Measurements from ENCODE around the gene CD302. TPM values are rescaled to one million over a fixed set of nuclear protein-coding genes. Genes with fewer than 3 reads are reported as not detected.
"Not testable (repeated sequence)": the region's sequence is repeated elsewhere in the genome, so short reads cannot be mapped to it uniquely, and the experiment has no call there.

The CD302 gene
- total RNA-seq, 2 donors from 2014 or later, result 0.20 to 0.55 TPM

DNA sequence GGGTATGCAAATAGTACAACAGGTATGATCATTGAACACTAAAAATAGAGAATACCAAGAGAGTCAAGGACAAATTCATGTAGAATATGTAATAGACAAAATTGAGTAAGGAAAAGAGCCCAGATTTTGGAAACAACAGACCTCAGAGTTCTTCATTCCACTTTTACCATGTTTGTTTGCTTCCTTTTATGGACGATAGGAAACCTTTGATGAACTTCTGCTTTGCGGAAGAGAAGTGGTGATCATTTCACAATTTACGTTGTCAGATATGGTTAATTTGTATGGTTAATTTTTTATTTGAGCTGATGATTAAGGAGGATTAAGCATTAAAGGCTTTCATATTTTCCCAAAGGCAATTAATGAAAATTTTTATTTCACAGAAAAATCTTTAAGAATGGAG, 69.4 kb downstream of the CD302 start:
- H3K9me3 Mint-ChIP-seq, result no peaks in the 10 kb centered on the region
- peak overlapping the region in 1 of 2 donors; percentile 14 for H3K27ac Mint-ChIP-seq
- no peak for DNase-seq (ENCODE audit: low spot score)
- H3K4me1 Mint-ChIP-seq (ENCODE audit: low read depth in 2 of 2), result peaks cover 33 to 35% of the 10 kb centered on the region in 2 donors
- peaks cover 23% of the 10 kb centered on the region for H3K36me3 Mint-ChIP-seq
- no peak for ATAC-seq
- H3K4me3 Mint-ChIP-seq, result no peak overlapping the region
- no peaks in the 10 kb centered on the region for H3K27me3 Mint-ChIP-seq

GRCh38 chr2:159725713-159726112, 72.3 kb downstream of the CD302 start:
- peaks cover 56% of the 10 kb centered on the region in 2 donors for H3K4me1 Mint-ChIP-seq (ENCODE audit: low read depth in 2 of 2)
- no peaks in the 10 kb centered on the region for H3K27me3 Mint-ChIP-seq
- peaks cover 24% of the 10 kb centered on the region for H3K36me3 Mint-ChIP-seq
- no peaks in the 10 kb centered on the region for H3K9me3 Mint-ChIP-seq
- ATAC-seq (no peak), DNase-seq (ENCODE audit: low spot score) (no peak)
- H3K4me3 Mint-ChIP-seq, result no peak overlapping the region
- peak overlapping the region in 1 of 2 donors; percentile 16 for H3K27ac Mint-ChIP-seq

GRCh38 chr2:159724795-159725572, 73.0 kb downstream of the CD302 start:
- Mint-ChIP-seq H3K4me1 (ENCODE audit: low read depth in 2 of 2) (peaks cover 61% of the 10 kb centered on the region in 2 donors), H3K27ac (peak overlapping the region in 1 of 2 donors; percentile 16), H3K36me3 (peaks cover 29% of the 10 kb centered on the region)
- not testable (repeated sequence) for H3K9me3 Mint-ChIP-seq; DNase-seq (ENCODE audit: low spot score); H3K27me3 Mint-ChIP-seq; ATAC-seq; H3K4me3 Mint-ChIP-seq

GRCh38 chr2:159722580-159722979, 75.4 kb downstream of the CD302 start:
- Mint-ChIP-seq H3K27me3 (no peaks in the 10 kb centered on the region), H3K36me3 (peaks cover 35% of the 10 kb centered on the region), H3K9me3 (no peaks in the 10 kb centered on the region), H3K27ac (no peak overlapping the region), H3K4me1 (ENCODE audit: low read depth in 2 of 2) (peaks cover 65 to 68% of the 10 kb centered on the region in 2 donors), H3K4me3 (no peak overlapping the region)
- ATAC-seq (no peak), DNase-seq (ENCODE audit: low spot score) (no peak)

DNA sequence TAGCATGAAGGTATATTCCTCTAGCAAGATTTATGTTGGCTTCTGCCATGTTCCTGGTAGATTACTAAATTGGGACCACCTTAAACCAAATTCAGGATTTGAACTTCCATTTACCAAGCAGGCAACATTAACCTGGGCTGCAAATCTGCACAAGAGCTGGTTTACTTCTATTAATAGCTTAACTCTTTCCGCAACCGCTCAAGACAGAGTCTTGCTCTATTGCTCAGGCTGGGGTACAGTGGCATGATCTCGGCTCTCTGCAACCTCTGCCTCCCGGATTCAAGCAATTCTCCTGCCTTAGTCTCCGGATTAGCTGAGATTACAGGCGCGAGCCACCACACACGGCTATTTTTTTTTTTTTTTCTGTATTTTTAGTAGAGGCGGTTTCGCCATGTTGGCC, 77.3 kb downstream of the CD302 start:
- DNase-seq (ENCODE audit: low spot score), result no peak
- ATAC-seq, result no peak
- Mint-ChIP-seq H3K4me3 (no peak overlapping the region), H3K27me3 (no peaks in the 10 kb centered on the region), H3K27ac (no peak overlapping the region), H3K4me1 (ENCODE audit: low read depth in 2 of 2) (peaks cover 71 to 75% of the 10 kb centered on the region in 2 donors), H3K36me3 (peaks cover 42% of the 10 kb centered on the region), H3K9me3 (no peaks in the 10 kb centered on the region)

Other genes starting within 250 kb of the CD302 start
- 10 to 100 TPM; 13.7 to 14.1 TPM for gene BAZ2B, start 181.7 kb downstream of the CD302 start, total RNA-seq
- gene MARCHF7, start 85.7 kb downstream of the CD302 start, total RNA-seq, result 10 to 100 TPM; 72.6 to 74.3 TPM
- 10 to 100 TPM; 18.2 to 19.1 TPM for gene LY75, start 106.5 kb upstream of the CD302 start, total RNA-seq